RWPE1 (cell line): Measurements from ENCODE around the gene EIF3L.

Experiments used
- CTCF ChIA-PET: fragments of 350-600 bp; sonication (Branson Sonifier 250); formaldehyde crosslinking; extraction: SDS; loops from one replicate; lab custom pipeline; 2021; lab: Yijun Ruan, JAX
- POLR2A ChIA-PET: fragments of 400-600 bp; formaldehyde crosslinking; extraction: SDS; loops from one replicate; lab custom pipeline; 2020; ENCODE audit warnings: antibody characterized with exemption; ENCODE audit not compliant: low non-redundant PET; lab: Yijun Ruan, JAX
- DNase-seq: peaks from one replicate; pipeline ENCODE4 v3.0.0; 2012; ENCODE audit warnings: low spot score
- H3K27ac ChIP-seq: fragments of 450-650 bp; 2 replicates; pipeline ENCODE4 v1.5.1; 2017
- TF ChIP-seq, protein P1 (sequence below): fragments of 450-650 bp; conservative IDR thresholded peaks from 2 replicates; pipeline ENCODE4 v1.5.1; 2017; ENCODE audit warnings: low read depth, mild to moderate bottlenecking

Gene EIF3L

GRCh38 chr22:37917874-37918548 lies 68.8 kb downstream of the EIF3L start:
- peak overlapping the region; percentile 44 for H3K27ac ChIP-seq
- DNase-seq = no peak
- TF ChIP-seq, protein P1, sequence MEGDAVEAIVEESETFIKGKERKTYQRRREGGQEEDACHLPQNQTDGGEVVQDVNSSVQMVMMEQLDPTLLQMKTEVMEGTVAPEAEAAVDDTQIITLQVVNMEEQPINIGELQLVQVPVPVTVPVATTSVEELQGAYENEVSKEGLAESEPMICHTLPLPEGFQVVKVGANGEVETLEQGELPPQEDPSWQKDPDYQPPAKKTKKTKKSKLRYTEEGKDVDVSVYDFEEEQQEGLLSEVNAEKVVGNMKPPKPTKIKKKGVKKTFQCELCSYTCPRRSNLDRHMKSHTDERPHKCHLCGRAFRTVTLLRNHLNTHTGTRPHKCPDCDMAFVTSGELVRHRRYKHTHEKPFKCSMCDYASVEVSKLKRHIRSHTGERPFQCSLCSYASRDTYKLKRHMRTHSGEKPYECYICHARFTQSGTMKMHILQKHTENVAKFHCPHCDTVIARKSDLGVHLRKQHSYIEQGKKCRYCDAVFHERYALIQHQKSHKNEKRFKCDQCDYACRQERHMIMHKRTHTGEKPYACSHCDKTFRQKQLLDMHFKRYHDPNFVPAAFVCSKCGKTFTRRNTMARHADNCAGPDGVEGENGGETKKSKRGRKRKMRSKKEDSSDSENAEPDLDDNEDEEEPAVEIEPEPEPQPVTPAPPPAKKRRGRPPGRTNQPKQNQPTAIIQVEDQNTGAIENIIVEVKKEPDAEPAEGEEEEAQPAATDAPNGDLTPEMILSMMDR = no peak
- POLR2A ChIA-PET = no interaction called here
- CTCF ChIA-PET = interaction anchor here (0.6 to 0.7 kb wide), 2 partner anchors 16 kb away, joined by 3 read pairs; no protein-coding TSS in a partner anchor

DNA sequence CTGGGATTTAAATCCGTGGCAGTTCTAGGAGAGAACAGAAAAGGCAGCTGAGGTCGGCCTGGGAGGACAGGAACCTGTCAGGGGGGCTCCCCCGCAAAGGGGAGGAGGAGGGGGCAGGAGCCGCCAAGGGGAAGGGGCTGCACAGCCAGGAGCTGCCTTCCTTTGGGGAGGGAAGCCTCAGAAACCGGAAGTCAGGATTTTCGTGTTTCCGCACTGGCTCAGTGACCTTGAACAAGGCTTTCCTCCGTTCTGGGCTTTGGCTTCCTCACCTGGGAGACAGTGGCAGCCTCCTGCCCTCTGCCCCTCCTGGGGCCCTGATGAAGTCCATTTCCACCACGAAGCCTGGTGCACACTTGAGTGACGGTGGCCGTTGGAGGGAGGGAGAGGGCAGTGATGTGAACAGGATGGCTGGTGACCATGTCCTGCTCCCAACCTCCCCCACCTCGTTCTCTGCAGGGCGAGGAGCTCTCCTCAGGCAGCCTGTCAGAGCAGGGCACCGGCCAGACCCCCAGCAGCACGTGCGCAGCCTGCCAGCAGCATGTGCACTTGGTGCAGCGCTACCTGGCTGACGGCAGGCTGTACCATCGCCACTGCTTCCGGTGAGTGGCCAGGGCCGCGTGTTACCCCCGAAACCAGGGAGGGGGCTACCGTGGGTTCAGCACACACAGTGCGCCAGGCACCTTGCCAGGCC lies 69.5 kb downstream of the EIF3L start:
- POLR2A ChIA-PET = no interaction called here

DNA sequence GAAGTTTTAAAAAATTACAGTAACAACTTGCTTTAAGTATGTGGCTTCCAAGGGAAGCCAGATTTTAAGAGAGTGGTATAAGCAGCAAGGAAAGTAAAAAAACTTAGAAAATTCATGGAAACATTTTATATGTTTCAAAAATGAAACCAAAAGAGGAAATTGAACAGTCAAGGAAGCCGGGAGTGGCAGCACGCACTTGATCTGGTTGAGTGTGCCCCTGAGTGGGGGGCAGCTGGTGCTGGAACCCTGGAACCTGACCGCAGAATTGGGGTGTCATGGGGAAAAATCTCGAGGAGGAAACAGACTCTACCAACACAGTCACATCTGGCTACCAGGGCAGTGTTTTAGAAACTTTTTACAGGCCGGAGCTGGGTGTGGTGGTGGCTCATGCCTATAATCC lies 70.9 kb downstream of the EIF3L start:
- TF ChIP-seq, protein P1 = no peak
- H3K27ac ChIP-seq = peak overlapping the region; percentile 28
- ChIA-PET CTCF (interaction anchor here (0.7 kb wide), 1 partner anchor 103 kb away, joined by 4 read pairs; no protein-coding TSS in a partner anchor), POLR2A (no interaction called here)
- DNase-seq = no peak

More for the DNA sequence above, 69.5 kb downstream of the EIF3L start:
- CTCF ChIA-PET = interaction anchor here (0.7 kb wide), 1 partner anchor 15 kb away, joined by 3 read pairs; no protein-coding TSS in a partner anchor
- TF ChIP-seq, protein P1 = no peak
- H3K27ac ChIP-seq = peak overlapping the region; percentile 44
- no peak for DNase-seq

DNA sequence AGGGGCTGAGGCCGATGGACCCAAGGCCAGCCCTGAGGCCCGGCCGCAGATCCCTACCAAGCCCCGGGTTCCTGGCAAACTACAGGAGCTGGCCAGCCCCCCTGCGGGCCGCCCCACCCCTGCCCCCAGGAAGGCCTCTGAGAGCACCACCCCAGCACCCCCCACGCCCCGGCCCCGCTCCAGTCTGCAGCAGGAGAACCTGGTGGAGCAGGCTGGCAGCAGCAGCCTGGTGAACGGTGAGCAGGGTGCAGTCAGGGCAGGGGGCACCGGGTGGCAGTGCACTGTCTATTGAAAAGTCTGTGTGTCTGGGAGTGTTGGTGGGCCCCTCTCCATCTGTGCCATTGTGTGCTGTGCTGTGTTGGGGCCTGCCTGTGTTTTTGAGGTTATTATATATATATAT lies 73.0 kb downstream of the EIF3L start:
- TF ChIP-seq, protein P1 = no peak
- H3K27ac ChIP-seq = peak overlapping the region; percentile 42
- POLR2A ChIA-PET = interaction anchor here (0.6 kb wide), 1 partner anchor 19 kb away, joined by 3 read pairs; no protein-coding TSS in a partner anchor
- no peak for DNase-seq
- CTCF ChIA-PET = no interaction called here

DNA sequence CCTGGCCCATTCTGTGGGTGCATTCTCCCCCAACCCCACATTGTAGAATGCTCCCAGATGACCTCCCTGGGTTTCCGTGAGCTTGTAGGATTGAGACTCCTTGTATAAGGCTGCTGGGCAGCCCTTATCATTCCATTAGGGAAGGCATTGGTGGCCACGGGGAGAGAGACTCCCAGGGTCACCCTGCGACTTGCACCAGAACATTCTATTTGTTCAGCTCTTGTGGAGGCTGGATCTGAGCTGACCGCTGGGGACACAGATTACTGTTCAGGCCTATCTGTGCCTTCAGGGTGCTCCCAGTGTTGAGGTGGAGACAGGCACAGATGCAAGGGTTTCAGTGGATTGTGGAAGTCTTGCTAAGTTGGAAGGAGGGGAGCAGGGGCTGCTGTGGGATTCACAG lies 74.7 kb downstream of the EIF3L start:
- peak overlapping the region; percentile 82 for H3K27ac ChIP-seq
- TF ChIP-seq, protein P1 = no peak
- ChIA-PET POLR2A (interaction anchor here (0.5 kb wide), 1 partner anchor 637 kb away, joined by 3 read pairs; no protein-coding TSS in a partner anchor), CTCF (interaction anchor here (0.5 kb wide), 1 partner anchor 107 kb away, joined by 3 read pairs; no protein-coding TSS in a partner anchor)
- no peak for DNase-seq

DNA sequence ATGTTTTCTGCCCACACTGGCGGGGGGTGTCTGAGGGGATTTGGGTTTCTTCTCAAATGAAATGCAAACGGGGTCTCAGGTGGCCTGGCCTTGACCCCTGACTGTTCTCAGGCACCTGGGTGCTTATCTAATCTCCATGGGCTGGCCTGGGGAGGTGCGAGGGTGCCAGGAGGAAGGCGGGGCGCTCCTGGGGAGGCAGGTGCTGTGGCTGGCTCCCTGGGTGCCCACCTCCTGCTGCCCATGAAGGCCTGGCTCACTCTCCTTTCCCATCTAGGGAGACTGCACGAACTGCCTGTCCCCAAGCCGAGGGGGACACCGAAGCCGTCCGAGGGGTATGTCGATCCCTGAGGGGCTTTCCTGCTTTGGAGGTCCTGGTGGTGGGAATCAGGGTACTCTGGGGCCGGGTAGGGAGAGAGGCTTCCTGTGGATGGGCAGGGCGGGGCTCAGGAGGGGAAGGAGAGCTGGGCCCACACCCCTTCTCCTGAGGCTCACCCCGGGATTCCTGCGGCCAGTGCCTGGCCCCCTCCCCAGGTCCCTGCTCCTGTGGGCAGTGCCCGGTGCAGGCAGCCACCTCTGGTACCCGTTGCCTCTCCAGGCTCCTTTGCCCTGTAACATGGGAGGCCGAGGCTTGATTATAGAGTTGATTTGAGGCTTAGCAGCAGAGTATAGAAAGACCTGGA lies 75.3 kb downstream of the EIF3L start:
- TF ChIP-seq, protein P1 = no peak
- ChIA-PET POLR2A (no interaction called here), CTCF (interaction anchor here (0.7 kb wide), 1 partner anchor 10 kb away, joined by 3 read pairs; no protein-coding TSS in a partner anchor)
- no peak for DNase-seq
- H3K27ac ChIP-seq = peak overlapping the region; percentile 82
